Lower leg skin (tissue), 4 donors: ENCODE results near the gene BABAM2. TPM values are rescaled to one million over a fixed set of nuclear protein-coding genes. Genes with fewer than 3 reads are reported as not detected.

Source experiments
- DNase-seq, 2 donors: peaks; one replicate each; pipeline ENCODE4 v3.0.0-alpha.2; 2019; ENCODE audit warnings: low spot score in 2 of 2
- H3K4me3 ChIP-seq: fragments of 200-600 bp; sonication (generic); 2 replicates; pipeline ENCODE4 v1.5.1; 2017; ENCODE audit warnings: mild to moderate bottlenecking, low read depth; ENCODE audit not compliant: poor library complexity, severe bottlenecking
- CTCF ChIP-seq, 3 donors: fragments of 450-650 bp; IDR thresholded peaks; one replicate each; pipeline ENCODE4 v1.5.1; 2016; ENCODE audit warnings: antibody characterized with exemption in 3 of 3, mild to moderate bottlenecking in 3 of 3, moderate library complexity in 2 of 3
- POLR2A ChIP-seq, 2 donors: fragments of 450-650 bp; IDR thresholded peaks; one replicate each; pipeline ENCODE4 v1.6.1; 2016 to 2017; ENCODE audit warnings: antibody characterized with exemption in 2 of 2, mild to moderate bottlenecking in 1 of 2, moderate library complexity in 1 of 2
- WGBS, 2 donors: methylation state at CpG; one replicate each; pipeline ENCODE4 v1.1.5; 2018; 5-methylcytosine and 5-hydroxymethylcytosine counted together
- intact Hi-C: fragments of 100-400 bp; cut with DNase I; formaldehyde crosslinking; loops from one replicate; pipeline ENCODE4 v1.15.0; 2023; ENCODE audit warnings: low total_unique reads
- total RNA-seq, 4 donors: library from RNA; depleted of rRNA; stranded (reverse); fragments of >200 nt; gene quantifications; one replicate each; pipeline ENCODE4 v1.1.0, GENCODE V29; 2016

The BABAM2 gene
- total RNA-seq, 4 donors from 2014 or later = 18.4 to 28.5 (median 23.9) TPM

- 84 to 86% methylated on average over 5 of the region's 5 CpGs for WGBS, 2 donors
- no peak overlapping the region for H3K4me3 ChIP-seq
- TF ChIP-seq POLR2A (IDR thresholded peaks at IDR 0.05) = no peak
- TF ChIP-seq CTCF (IDR thresholded peaks at IDR 0.05) = no peak
- intact Hi-C loops = no loop called here
- peak in 1 of 2 donors; percentile 68 for DNase-seq
These were observed 434.6 kb downstream of the BABAM2 start for GRCh38 chr2:28325173-28325566.

- peak in 1 of 2 donors; percentile 68 for DNase-seq
These were observed 435.3 kb downstream of the BABAM2 start for GRCh38 chr2:28325567-28326468.

GRCh38 chr2:28326469-28326805, 435.9 kb downstream of the BABAM2 start:
- H3K4me3 ChIP-seq = no peak overlapping the region
- peak in 1 of 2 donors; percentile 65 for DNase-seq
- WGBS, 2 donors = 77 to 91% methylated on average over 3 to 4 of the region's 4 CpGs
- intact Hi-C loops = no loop called here
- TF ChIP-seq POLR2A (IDR thresholded peaks at IDR 0.05) = no peak
- TF ChIP-seq CTCF (IDR thresholded peaks at IDR 0.05) = no peak

More at GRCh38 chr2:28325567-28326468, 435.3 kb downstream of the BABAM2 start:
- 71 to 81% methylated on average over 10 of the region's 10 CpGs for WGBS, 2 donors
- TF ChIP-seq CTCF (IDR thresholded peaks at IDR 0.05) (no peak), POLR2A (IDR thresholded peaks at IDR 0.05) (no peak)
- intact Hi-C loops = no loop called here
- H3K4me3 ChIP-seq = no peak overlapping the region

- DNase-seq = peak in 1 of 2 donors; percentile 83
- intact Hi-C loops = no loop called here
- no peak overlapping the region for H3K4me3 ChIP-seq
- 59% methylated on average over 6 of the region's 6 CpGs for WGBS, 2 donors
- TF ChIP-seq POLR2A (IDR thresholded peaks at IDR 0.05) = no peak
- TF ChIP-seq CTCF (IDR thresholded peaks at IDR 0.05) = no peak
These were observed 436.5 kb downstream of the BABAM2 start for GRCh38 chr2:28326881-28327505.

- DNase-seq = no peak
- intact Hi-C loops = no loop called here
- 56 to 62% methylated on average over 7 of the region's 7 CpGs for WGBS, 2 donors
- no peak for TF ChIP-seq POLR2A (IDR thresholded peaks at IDR 0.05)
- TF ChIP-seq CTCF (IDR thresholded peaks at IDR 0.05) = no peak
- H3K4me3 ChIP-seq = no peak overlapping the region
These were observed 437.0 kb downstream of the BABAM2 start for GRCh38 chr2:28327581-28327955.
